GM19240 (cell line): ENCODE measurements around the gene MUC5B.
"Not testable (repeated sequence)": the region's sequence is repeated elsewhere in the genome, so short reads cannot be mapped to it uniquely, and the experiment has no call there.

Experiments
- DNase-seq: peaks from one replicate; pipeline ENCODE4 v3.0.0; 2011; ENCODE audit warnings: low spot score; ENCODE audit not compliant: insufficient read length

The MUC5B gene

DNA sequence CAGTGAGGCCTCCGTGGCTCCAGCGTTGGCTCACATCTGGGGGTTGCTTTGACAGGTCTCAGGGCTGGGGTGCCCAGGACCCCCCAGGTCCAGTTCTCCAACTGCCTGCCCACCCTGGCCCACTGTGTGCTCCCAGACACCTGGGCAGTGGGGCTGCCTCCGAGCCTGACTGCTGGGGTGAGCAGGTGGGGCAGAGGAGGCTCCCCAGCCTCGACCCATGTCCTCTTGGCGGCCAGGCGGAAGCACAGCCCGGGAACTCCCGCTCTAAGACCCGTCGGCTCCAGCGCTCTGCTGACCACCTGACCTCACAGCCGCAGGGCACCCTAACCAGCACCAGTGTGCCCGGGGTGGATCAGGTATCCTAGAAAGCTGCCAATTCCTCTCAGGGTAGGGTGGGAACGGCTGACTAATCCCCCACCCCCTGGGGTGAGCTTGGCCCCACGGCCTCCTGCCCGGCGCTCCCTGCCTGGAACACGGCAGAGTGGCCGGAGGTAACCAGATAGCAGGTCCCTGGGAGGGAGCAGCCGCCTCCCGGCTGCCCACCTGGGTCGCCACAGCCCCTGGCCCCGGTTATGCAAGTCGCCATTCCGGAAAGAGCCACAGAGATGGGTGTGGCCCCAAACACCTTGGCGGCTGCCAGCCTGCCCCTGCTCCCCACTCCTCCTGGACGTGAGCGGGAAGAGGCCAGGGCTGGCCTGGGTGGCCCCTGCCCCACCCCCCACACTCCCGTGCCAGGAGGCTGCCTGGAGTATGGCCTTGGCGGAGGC, 19.2 kb upstream of the MUC5B start:
- DNase-seq, result no peak

DNA sequence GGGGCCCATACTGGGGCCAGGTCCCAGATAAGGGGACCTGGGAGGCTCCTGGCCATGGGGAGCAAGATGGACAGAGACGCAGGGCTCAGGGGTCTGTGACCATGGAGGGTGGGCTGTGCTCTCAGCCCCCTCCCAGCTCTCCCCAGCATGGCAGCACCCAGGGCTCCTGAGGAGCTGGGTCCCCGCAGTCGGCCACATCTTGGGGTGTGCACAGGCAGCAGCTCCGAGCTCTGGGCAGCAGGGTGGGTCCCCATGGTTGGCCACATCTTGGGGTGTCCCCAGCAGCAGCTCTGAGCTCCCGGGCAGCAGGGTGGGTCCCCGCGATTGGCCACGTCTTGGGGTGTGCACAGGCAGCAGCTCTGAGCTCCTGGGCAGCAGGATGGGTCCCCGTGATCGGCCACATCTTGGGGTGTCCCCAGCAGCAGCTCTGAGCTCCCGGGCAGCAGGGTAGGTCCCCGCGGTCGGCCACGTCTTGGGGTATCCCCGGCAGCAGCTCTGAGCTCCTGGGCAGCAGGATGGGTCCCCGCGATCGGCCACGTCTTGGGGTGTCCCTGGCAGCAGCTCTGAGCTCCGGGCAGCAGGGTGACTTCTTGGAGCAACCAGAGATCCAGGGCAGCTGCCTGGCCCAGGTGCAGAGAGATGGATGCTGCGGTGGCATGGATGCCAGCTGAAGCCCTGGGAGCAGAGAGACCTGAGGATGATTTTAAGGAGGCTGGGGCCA, 18.3 kb upstream of the MUC5B start:
- no peak for DNase-seq

DNA sequence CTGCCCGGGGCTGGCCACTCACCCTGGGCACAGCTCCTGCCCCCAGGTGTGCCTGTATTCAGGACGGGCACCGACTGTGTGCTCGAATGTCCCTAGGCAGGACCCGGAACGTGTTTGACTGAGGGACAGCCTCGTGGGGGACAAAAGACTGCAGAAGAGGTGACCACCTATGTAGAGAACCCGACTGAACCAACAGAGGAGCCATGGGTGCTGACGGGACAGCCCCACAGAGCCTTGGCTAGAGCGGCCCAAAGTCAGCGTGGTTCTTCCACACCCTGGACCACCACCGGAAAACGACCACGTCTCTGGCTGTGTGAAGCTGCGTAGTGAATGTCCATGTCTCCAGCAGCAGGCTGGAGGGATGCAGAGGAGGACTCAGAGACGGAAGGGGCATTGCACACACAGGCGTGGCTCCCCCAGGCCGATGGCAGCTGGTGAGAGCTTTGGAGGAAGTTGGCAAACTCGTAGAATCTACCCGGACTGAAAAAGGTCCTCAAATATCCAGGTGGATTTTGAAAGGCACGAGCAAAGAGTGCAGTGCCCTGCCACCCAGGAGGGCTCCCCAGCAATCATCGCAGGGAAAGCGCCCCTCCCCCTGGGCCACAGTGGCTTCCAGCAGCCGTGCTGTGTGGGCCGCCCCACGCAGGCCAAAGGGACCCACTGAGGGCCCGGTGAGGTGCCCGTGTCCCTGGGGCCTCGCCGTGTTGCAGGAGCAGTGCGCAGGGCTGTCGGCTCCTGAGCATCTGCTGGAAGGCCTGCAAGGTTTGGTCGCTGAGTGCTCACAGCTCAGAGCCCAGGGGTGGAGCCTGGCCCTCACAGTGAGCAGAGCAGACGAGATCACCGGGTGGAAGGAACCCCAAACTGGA, 17.5 kb upstream of the MUC5B start:
- no peak for DNase-seq

DNA sequence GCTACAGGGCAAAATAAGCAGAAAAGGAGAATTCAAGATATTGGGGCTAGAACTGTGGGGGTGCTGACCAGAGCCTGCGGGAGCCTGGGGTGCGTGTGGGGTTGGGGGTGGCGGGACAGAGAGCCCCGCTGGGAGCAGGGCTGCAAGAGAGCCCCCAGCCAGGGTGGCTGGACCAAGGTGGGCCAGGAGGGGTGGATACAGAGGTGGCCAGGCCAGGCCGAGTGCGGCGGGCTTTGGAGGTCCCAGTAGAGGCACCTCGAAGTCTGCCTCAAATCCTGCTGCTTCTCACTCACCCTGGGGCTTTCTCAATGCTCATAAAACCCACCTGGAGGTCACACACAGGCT, 16.9 kb upstream of the MUC5B start:
- DNase-seq, result no peak

DNA sequence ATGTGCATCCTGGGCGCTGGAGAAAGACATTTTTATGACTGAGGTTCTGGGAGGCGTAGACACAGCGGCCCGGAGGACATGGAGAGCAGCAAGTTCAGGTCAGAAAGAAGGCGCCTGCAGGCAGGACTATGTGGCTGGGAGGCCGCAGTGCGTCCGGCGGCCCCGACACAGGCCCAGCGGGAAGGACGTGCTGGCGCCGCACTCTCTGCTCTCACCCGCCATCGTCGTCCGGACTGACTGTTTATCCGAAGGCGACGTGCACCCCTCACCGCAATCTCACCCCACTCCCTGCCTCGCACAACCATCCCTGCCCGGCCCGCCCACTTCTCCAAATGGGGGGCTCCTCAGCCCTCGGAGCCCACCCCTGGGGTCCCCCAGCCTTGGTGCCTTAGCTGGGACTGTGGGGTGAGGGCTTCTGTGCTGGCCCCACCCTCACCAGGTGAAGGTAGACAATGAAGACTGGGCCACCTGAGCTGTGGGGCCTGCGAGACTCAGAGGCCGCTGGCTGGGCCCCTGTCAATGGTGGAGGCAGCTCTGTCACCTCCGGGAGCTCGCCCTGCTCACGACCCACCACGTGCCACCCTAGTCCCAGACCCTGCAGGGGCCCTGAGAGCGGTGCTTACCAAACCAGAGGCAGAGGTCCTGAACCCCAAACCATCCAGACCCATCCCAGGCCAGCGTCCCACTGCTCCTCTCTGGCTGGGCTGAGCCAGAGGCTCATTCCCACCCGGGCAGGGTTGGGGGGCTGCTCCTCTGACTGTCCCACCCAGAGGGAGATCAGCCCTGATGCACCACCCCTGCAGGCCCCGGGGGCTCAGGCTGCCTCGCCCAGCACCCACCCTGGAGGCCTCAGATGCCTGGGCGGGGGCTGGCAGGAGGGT, 16.2 kb upstream of the MUC5B start:
- DNase-seq, result no peak

DNA sequence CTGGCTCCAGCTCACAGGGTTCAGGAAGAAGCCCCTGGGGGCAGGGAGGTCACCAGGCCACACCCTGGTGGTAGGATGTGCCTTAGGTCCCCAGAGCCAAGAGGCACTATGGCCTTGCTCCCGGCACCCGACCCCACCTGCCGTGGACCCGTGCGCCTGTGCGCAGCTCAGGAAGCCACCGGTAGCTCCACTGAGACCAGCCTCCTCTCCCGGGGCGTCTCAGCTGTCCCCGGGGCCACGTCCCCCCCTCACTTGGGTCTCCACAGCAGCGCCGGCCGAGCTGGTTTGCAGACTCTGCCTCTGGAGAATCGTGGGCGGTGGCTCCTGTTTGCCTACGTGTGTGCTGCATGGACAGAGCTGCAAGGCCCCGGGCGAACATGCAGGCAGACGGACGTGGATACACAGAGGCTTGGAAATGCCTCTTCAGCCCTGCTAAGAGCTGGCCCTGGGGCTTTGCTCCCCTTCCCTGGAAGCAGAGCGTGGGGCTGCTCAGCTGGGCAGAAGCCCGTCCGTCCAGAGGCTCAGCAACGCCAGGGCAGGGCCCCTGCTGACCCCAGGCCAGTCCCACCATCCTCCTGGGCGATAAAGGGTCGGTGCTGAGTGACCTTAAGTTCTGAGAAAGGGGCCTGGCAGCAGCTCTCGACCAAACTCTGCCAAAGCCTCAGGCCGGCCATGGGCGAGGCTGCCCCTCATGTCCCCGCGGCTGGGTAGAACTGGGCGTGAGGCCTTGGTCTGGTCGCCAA, 15.3 kb upstream of the MUC5B start:
- no peak for DNase-seq

DNA sequence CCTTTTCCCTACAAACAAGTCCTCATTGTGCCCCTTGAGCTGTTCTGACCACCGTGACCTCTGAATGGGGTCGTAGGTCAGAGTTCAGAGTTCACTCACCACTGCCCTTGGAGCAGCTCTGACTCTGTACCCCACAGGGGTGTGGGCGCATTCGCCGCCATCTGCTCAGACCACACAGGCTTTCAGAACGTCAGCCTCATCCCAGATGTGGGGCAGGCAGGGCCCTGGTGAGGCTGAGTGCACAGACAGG, 14.8 kb upstream of the MUC5B start:
- no peak for DNase-seq

DNA sequence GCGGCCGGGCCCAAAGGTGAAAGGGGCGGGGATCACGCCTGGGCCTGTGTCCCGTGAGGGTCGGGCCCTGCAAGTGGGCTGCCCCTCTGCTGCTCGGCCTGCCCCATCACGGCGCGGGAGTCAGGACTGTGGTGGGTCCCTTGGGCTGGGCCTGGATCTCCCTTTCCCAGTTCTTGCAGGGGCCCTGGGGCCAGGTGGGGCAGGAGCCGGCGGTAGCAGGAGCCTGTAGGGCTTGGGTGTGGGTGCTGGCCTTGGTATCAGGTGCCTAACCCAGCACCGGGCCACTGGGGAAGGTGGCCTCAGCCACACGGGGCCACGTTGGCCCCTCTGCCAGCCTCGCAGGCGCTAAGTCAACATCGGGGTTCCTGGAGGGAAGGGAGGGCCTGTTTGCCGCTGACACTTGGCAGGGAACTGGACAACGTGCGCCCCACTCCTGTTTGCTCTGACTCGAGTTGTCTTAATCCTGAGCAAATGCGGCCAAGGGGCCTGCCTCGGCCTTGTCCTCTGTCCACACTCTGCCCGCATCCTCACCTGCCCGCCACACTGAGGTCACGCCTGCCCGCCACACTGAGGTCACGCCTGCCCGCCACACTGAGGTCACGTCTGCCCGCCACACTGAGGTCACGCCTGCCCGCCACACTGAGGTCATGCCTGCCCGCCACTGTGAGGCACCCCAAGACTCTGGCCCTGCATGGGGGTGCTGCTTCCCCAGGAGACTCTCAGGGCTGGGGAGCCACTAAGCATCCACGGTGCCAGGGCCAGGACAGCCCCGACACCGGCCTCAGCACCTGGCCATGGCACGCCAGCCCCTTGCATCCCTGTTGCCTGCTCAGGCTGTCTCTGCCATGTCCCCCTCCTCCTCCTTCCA, 14.2 kb upstream of the MUC5B start:
- no peak for DNase-seq

DNA sequence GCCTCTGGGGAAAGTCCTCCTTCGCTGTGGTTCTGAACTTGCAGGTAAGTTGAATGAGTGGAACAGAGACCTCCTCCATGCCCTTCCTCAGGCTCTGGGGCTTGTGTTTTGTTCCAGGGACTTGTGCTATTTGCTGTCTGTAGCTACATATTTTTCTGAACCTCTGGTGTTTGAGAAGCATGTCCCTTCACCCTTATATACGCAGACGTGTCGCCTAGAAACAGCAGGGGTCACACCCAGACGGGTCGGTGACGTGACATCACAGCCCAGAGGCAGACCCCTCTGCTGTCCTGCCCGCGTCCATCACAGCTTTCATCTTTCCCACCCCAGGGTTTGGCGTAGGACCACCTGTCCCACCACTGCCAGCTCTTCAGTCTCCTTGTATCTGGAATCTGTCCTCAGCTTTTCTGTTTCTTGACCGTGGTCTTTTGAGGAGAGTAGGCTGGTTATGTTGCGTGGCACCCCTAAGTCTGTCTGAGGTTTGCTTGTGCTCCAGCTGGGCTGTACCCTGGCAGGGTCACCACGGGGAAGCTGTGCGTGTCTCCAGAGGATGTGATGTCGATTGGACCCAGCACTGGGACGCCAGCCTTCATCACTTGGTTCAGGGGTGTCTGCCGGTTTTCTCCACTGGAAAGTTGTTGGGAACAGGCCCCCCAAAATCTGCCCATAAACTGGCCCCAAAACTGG, 13.4 kb upstream of the MUC5B start:
- DNase-seq, result no peak

DNA sequence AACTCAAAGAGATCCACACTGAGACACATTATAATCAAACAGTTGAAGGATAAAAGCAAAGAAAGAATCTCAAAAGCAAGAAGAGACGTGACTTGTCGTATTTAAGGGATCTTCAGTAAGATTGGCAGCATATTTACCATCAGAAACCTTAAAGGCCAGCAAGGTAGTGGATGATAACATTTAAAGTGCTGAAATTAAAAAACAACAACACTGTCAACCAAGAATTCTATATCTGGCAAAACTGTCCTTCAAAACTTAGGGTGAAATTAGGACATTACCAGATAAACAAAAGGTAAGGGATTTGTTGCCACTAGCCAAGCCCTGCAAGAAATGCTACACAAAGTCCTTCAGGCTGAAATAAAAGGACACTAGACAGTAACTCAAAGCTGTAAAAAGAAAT, 11.0 kb upstream of the MUC5B start:
- DNase-seq, result no peak

DNA sequence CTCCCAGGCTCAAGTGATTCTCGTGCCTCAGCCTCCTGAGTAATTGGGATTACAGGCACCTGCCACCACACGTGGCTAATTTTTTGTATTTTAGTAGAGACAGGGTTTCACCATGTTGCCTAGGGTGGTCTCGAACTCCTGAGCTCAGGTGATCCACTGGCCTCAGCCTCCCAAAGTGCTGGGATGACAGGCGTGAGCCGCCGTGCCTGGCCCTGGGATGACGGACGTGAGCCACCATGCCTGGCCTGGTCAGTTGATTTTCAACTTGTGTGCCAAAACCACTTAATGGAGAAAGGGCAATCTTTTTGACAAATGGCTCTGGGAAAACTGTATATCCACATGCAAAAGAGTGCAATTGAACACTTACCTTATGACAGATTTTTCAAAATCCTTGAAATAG, 7.0 kb upstream of the MUC5B start:
- not testable (repeated sequence) for DNase-seq

DNA sequence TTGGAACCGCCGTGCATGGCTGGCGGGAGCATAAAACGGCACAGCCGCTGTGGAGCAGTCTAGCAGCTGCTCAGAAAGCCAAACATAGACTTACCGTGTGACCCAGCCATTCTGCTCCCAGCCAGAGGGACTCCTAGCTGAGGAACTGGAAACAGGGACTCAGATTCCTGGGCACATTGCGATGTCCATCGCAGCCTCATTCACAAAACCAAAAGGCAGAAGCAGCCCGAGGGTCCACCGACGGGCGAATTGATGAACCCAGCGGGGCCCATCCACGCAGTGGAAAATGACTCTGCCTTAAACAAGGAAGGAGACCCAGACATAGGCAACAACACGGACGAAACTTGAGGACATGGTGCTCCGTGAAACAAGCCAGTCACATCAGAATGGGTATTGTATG, 5.7 kb upstream of the MUC5B start:
- no peak for DNase-seq

DNA sequence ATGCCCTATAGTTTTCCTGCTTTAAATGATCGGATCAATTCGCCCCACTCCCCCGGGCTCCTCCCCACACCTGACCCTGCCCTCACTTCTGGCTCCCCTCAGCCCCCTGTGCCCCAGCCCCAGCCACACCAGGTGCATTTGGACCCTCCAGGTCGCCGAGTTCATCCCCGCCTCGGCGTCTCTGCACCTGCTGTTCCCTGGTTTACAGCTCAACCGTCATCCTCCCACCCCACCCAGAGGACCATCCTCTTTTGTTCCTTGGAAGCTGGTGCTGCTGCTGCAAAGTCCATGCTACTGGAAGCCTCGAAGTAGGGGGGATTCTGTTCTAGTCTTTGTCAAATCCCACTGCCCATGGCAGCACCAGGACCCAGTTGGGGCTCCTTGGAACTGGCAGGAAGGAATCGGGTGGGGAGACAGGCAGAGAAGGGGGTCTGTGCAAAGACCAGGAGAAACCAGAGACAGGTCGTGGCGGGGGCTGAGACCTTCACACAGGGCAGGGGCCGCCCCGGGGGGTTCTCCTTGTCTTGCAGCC, 4.5 kb upstream of the MUC5B start:
- DNase-seq, result no peak

DNA sequence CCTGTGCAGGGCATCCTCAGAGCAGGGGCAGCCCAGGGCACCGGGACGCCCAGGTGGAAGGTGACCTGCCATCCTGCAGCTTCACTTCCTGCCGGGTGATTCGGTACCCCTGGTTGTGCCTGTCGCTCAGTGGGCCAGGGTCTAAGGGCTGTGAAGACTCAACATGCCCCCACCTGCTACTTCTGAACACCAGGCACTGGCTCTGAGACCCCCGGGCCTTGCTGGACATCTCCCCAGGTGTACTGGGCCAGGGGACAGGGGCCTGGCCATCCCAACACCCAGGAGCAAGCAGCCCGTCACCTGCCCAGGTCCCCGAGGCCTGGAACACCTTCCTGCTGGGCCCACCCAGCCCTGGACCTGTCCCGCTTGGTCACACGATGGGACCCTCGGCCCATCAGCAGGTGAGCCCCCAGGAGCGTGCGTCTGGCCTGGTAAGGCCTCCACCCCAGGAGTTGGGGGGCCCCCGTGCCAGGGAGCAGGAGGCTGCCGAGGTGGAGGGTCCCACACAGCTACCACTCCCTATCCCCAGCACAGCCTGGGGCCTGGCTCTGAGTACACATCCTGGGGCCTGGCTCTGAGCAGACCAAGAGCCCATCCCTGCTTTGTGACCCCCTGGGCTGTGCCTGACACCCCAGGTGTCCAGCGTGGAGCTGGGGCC, 3.9 kb upstream of the MUC5B start:
- DNase-seq, result no peak

DNA sequence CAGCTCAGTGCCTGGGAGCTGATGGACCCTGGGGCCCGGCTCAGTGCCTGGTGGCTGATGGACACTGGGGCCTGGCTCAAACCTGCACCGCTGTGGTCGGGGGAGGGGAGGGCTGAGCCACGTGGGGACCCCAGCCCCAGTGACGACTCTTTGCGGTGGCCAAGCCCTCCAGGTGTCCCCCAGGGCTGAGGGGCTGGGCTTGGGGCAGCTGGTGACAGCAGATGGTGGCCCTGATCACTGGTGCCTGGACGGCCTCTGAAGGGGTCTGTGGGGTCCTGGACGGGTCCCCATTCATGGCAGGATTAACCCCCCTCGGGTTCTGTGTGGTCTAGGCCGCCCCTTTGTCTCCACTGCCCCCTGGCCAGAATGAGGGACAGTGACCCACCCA, 3.4 kb upstream of the MUC5B start:
- DNase-seq, result no peak

DNA sequence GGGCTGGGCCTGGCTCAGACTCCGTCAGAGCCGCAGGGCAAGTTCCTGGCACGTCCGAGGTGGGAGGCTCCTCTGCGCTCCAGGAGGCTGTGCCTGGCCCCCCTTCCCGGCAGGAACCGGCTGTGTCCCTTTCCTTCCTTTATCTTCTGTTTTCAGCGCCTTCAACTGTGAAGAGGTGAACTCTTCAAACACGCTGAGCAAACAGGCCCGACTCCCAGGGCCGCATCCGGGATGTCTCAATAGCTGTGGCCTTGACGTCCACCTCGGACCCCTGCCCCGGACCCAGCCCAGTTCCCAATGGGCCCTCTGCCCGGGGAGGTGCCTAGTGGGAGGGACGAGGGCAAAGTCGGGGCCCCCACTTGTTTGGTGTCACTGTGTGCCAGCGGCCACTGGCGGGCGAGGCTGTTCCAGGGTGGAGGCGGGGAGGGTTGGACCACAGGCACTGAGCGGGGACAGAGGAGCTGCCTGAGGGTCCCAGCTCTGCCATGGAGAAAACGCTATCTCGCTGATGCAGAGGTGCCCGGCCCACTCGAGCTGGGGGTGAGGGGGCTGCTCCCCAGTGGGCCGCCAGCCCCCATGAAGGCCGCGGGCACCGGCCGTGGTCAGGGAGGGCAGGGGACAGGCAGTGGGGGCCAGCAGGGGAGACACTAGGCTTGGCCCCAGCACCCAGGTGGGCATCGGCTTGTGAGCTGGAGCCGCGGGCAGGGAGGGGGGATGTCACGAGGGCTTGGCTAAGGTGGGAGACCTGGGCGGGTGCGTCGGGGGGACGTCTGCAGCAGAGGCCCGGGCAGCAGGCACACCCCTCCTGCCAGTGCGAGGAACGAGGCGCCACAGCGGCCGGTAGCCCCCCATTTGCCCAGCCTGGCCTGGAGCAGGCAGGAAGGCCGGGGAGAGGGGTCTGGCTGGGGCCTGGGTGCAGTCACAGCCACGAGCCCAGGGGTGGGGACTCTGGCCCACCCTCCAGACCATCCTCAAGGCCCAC, 2.7 kb upstream of the MUC5B start:
- DNase-seq, result no peak

DNA sequence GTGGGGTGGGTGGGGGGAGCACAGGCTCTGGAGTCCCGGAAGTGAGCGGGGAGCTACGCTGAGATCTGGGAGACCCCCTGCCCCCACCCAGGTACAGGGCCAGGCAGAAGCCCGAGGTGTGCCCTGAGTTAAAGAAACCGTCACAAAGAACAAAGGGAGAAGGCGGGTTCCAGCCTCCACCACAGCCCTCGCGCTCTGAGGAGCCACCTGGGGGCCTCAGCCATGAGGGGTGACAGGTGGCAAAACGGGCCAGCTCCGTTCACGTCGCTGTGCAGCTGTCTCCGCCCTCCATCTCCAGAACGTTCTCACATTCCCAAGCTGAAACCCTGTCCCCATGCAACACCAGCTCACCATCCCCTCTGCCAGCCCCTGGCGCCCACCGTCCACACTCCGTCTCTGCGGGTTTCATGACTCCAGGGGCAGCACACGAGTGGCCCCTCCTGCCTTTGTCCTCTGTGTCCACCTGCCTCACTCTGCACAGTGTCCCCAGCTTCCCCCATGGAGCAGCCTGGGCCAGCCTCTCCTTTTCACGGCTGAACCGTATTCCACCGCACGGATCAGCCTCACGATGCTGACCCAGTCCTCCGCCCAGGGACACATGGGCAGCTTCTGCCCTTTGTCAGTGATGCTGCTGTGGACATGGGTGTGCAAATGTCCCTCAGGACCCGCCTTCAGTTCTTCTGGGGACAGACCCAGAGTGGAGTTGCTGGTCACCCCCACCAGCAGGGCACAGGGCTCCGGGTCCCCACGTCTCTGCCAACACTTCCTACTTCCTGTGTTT, 1.7 kb upstream of the MUC5B start:
- no peak for DNase-seq
